ENCODE data around the gene KIF13A.

DNA sequence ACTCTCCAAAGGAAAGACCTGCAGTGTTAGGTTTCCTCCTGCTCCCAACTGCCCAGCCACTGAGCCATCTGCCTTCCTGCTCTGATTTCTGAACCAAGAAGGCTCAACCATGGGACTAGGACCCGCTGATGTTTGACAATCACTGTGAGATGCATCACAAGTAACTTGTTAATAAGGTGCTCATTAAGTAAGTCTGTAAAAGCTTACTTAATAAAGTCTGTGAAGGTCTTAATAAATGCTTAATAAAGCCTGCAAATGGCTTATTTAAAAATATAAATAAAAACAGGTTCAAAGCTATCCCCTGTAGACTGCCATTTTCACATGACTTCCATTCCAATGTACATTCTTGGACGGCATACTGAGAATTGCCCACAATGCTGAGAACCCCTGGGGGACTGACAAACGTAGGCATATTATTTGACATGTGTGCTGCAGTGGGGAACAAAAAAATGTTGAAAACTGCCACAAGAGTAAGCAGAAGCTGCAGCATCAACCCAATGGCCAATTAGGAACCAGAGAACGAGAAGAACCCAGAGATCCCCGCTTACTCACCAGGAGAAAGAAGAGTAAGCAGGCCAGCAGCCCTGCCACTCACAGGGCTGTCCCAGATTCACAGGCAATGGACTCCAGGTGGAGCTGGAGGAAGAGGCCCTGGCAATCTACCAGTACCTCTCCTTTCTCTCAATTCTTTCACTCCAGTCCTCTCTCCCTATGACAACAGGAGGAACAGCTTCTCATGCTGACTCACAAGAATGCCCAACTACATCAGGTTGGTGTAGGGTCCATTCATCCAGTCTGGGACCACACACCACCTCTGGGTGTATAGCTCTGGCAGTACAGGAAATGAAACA lies 19.5 kb downstream of the KIF13A start:
- TF ChIP-seq POLR2A (IDR thresholded peaks at IDR 0.05) (no peak), CTCF (IDR thresholded peaks at IDR 0.05) (no peak)
